Endothelial cell (in vitro differentiated cells): ENCODE data around the gene TAF7. TPM values are rescaled to one million over a fixed set of nuclear protein-coding genes. Genes with fewer than 3 reads are reported as not detected.

Source experiments
- DNase-seq: peaks from one replicate; pipeline ENCODE4 v3.0.0; 2021; ENCODE audit warnings: low spot score
- H3K27ac Mint-ChIP-seq: one replicate; pipeline ENCODE4 v1.8.0; 2021; ENCODE audit warnings: mixed read lengths, inconsistent platforms; ENCODE audit not compliant: unreplicated experiment
- H3K27me3 Mint-ChIP-seq: one replicate; pipeline ENCODE4 v1.8.0; 2021; ENCODE audit warnings: mild to moderate bottlenecking, moderate library complexity, mixed read lengths, inconsistent platforms; ENCODE audit not compliant: unreplicated experiment
- H3K36me3 Mint-ChIP-seq: one replicate; pipeline ENCODE4 v1.8.0; 2021; ENCODE audit warnings: mild to moderate bottlenecking, low read depth, mixed read lengths, inconsistent platforms; ENCODE audit not compliant: unreplicated experiment
- H3K4me1 Mint-ChIP-seq: one replicate; pipeline ENCODE4 v1.8.0; 2021; ENCODE audit warnings: mild to moderate bottlenecking, mixed read lengths, inconsistent platforms; ENCODE audit not compliant: unreplicated experiment
- H3K4me3 Mint-ChIP-seq: one replicate; pipeline ENCODE4 v1.8.0; 2021; ENCODE audit warnings: mild to moderate bottlenecking, mixed read lengths, inconsistent platforms; ENCODE audit not compliant: unreplicated experiment
- H3K9me3 Mint-ChIP-seq: one replicate; pipeline ENCODE4 v1.8.0; 2021; ENCODE audit warnings: mixed read lengths, inconsistent platforms; ENCODE audit not compliant: unreplicated experiment
- total RNA-seq: library from RNA; stranded (reverse); fragmentation: NEBNext Ultra II Directional; extraction: Animal tissue kit (Norgen Biotek cat#: 25700); gene quantifications from one replicate; pipeline ENCODE4 v1.2.1, GENCODE V29; 2021; ENCODE audit not compliant: unreplicated experiment
- TF ChIP-seq, protein P1 (sequence below): fragments of 200-600 bp; sonication (generic); IDR thresholded peaks from one replicate; pipeline ENCODE4 v1.5.0; 2021; ENCODE audit warnings: antibody characterized with exemption; ENCODE audit not compliant: unreplicated experiment

The TAF7 gene
- total RNA-seq, 1 donor from 2014 or later = 86.4 TPM

DNA sequence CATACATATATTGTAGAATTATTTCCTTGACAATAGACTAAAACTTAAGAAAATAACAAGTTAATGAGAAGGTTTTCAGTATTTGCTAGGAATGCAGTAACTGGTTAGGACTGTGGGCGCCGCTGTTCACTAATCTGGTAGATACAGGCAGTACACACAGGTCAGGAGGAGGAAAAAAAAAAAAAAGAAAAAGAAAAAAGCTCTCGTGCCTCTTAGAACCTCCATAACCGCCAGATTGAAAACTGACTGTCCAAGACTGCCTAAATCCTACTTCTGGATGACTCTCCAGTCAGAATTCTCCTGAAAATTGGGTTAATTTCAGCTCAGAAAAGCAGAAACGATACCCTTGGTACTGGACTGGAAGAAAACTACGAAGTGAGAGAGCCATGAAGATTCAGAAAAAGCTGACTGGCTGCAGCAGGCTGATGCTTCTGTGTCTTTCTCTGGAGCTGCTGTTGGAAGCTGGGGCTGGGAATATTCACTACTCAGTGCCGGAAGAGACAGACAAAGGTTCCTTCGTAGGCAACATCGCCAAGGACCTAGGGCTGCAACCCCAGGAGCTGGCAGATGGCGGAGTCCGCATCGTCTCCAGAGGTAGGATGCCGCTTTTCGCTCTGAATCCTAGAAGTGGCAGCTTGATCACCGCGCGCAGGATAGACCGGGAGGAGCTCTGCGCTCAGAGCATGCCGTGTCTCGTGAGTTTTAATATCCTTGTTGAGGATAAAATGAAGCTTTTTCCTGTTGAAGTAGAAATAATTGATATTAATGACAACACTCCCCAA lies 9.9 kb upstream of the TAF7 start, which contains the start of gene PCDHGA1:
Gene PCDHGA1 (plus strand): TSS at position 216 of the 782 bp plus-strand sequence.
- Mint-ChIP-seq H3K36me3 (peaks cover 31% of the 10 kb centered on the region), H3K9me3 (peaks cover 10% of the 10 kb centered on the region), H3K4me3 (peak within 1 kb of the TSS; percentile 51), H3K4me1 (no peaks in the 10 kb centered on the region), H3K27me3 (peaks cover 9% of the 10 kb centered on the region), H3K27ac (no peak within 1 kb of the TSS)
- TF ChIP-seq, protein P1, sequence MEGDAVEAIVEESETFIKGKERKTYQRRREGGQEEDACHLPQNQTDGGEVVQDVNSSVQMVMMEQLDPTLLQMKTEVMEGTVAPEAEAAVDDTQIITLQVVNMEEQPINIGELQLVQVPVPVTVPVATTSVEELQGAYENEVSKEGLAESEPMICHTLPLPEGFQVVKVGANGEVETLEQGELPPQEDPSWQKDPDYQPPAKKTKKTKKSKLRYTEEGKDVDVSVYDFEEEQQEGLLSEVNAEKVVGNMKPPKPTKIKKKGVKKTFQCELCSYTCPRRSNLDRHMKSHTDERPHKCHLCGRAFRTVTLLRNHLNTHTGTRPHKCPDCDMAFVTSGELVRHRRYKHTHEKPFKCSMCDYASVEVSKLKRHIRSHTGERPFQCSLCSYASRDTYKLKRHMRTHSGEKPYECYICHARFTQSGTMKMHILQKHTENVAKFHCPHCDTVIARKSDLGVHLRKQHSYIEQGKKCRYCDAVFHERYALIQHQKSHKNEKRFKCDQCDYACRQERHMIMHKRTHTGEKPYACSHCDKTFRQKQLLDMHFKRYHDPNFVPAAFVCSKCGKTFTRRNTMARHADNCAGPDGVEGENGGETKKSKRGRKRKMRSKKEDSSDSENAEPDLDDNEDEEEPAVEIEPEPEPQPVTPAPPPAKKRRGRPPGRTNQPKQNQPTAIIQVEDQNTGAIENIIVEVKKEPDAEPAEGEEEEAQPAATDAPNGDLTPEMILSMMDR = peak; percentile 37
- DNase-seq = peak; percentile 25

DNA sequence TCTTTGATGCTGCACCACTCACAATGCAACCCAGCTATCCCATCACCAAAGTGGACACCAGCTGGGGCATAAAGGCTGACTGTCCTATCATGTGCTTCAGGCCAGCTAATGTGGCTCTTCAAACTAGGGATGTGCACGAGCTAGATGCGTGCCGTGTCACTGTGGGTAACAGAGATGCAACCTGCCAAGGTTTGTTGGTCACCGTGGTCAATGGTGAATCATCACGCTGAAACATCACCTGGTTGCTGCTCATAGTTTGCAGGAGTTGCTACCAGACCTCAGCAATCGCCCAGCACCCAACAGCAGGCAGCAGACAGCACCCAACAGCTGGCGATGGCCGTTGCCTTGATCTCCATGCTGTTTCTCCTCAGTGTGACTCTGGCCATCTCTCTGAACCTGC lies 7.6 kb upstream of the TAF7 start:
- Mint-ChIP-seq H3K36me3 (peaks cover 28% of the 10 kb centered on the region), H3K9me3 (peaks cover 6% of the 10 kb centered on the region), H3K4me3 (no peak overlapping the region), H3K27ac (no peak overlapping the region), H3K27me3 (peaks cover 8% of the 10 kb centered on the region), H3K4me1 (no peaks in the 10 kb centered on the region)
- TF ChIP-seq, protein P1 = no peak
- DNase-seq = no peak

DNA sequence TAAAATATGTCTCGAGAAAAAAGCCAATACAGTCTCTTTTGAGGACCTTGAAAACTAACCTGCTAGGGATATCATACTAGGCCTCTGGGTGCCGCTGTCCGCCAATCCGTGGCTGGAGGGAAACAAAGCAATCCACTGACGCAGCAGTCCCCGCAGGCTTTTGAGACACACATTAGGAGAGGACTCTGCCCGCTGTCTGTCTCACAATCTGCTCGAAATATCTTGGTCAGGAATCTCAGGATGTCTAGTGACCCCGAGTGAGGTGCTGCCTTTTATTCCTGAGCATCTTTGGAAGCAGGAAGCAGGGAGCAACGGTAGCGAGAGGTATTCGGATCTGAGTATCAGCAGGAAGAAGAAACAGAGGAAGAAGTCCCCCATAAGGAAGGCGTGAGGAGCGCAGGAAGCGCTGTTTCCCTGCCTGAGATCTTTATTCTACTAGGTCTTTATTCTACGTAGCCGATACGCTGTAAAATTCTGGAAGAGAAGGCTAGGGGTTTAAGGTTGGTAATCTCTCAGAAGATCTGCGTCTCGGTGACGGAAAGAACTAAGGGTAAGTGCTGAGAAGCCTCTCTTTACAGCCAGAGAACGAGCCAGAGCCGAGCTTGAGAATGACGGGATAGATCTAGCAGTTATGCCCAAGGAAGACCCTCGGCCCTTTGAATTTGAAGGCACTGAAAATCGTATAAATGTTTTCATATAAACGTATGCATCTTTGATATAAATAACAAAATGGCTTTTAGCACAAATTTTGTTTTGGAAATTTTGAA lies 5.7 kb upstream of the TAF7 start:
- peak overlapping the region; percentile 92 for H3K27ac Mint-ChIP-seq
- H3K27me3 Mint-ChIP-seq = peaks cover 8% of the 10 kb centered on the region
- H3K4me1 Mint-ChIP-seq = no peaks in the 10 kb centered on the region
- TF ChIP-seq, protein P1 = no peak
- DNase-seq = peak; percentile 58
- H3K36me3 Mint-ChIP-seq = peaks cover 18% of the 10 kb centered on the region
- peak overlapping the region; percentile 81 for H3K4me3 Mint-ChIP-seq
- peaks cover 17% of the 10 kb centered on the region for H3K9me3 Mint-ChIP-seq

DNA sequence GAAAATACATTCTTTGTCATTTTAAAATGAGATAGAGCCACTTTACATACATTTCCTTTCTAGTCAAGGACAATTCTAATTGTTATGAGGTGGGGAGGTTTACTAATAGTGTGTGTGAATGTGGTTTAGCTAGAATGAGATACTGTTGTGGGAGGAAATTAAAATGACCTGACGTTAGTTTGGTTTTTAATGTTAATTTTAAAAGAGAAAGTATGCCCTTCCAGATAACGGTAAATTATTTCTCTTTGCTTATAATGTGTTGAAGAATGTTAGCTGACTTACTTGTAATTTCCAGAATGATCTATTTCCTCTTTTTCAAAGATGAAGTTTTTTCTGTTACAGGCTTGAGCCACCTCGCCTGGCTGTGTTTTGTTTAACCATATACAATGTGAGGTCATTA lies 1.7 kb upstream of the TAF7 start:
- Mint-ChIP-seq H3K27me3 (peaks cover 13% of the 10 kb centered on the region), H3K4me1 (peaks cover 19% of the 10 kb centered on the region), H3K36me3 (peaks cover 46% of the 10 kb centered on the region), H3K27ac (no peak overlapping the region), H3K9me3 (peaks cover 42% of the 10 kb centered on the region), H3K4me3 (no peak overlapping the region)
- TF ChIP-seq, protein P1 = no peak
- DNase-seq = no peak
